ENCODE results near the gene IGFBP5. TPM values are rescaled to one million over a fixed set of nuclear protein-coding genes. Genes with fewer than 3 reads are reported as not detected.

IGFBP5 gene
- total RNA-seq, 1 experiment from 2014 or later, result 157 TPM

- Histone ChIP-seq H3K4me1 (ENCODE audit: insufficient read depth, low read length) (peaks cover 13% of the 10 kb centered on the region; the same call in 1 of the 2 replicates), H3K9me3 (ENCODE audit: low read length) (no peaks in the 10 kb centered on the region), H3K27ac (ENCODE audit: low read length) (no peak overlapping the region), H3K4me2 (ENCODE audit: low read length) (no peak overlapping the region), H3K9me2 (replicated peaks; ENCODE audit: low read length) (no peaks in the 10 kb centered on the region), H3K9ac (ENCODE audit: low read length) (no peak overlapping the region), H3K4me3 (ENCODE audit: low read length) (no peak overlapping the region), H2AFZ (ENCODE audit: low read length) (no peak overlapping the region), H3K36me3 (ENCODE audit: low read depth, low read length) (no peaks in the 10 kb centered on the region), H3K79me2 (ENCODE audit: low read length) (no peaks in the 10 kb centered on the region), H3F3A (ENCODE audit: low read length, unreplicated experiment) (no peaks in the 10 kb centered on the region), H4K20me1 (ENCODE audit: low read length) (no peaks in the 10 kb centered on the region), H3K27me3 (ENCODE audit: low read length) (no peaks in the 10 kb centered on the region)
- DNase-seq (no peak), ATAC-seq (no peak)
- TF ChIP-seq EZH2 (IDR thresholded peaks at IDR 0.05; ENCODE audit: low read length, unreplicated experiment), result no peak
- no peak for TF ChIP-seq EZH2phosphoT487 (IDR thresholded peaks at IDR 0.05; ENCODE audit: borderline replicate concordance, low read length)
- TF ChIP-seq, protein P1, sequence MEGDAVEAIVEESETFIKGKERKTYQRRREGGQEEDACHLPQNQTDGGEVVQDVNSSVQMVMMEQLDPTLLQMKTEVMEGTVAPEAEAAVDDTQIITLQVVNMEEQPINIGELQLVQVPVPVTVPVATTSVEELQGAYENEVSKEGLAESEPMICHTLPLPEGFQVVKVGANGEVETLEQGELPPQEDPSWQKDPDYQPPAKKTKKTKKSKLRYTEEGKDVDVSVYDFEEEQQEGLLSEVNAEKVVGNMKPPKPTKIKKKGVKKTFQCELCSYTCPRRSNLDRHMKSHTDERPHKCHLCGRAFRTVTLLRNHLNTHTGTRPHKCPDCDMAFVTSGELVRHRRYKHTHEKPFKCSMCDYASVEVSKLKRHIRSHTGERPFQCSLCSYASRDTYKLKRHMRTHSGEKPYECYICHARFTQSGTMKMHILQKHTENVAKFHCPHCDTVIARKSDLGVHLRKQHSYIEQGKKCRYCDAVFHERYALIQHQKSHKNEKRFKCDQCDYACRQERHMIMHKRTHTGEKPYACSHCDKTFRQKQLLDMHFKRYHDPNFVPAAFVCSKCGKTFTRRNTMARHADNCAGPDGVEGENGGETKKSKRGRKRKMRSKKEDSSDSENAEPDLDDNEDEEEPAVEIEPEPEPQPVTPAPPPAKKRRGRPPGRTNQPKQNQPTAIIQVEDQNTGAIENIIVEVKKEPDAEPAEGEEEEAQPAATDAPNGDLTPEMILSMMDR (conservative IDR thresholded peaks at IDR 0.05; ENCODE audit: low read depth, low read length), result peak; percentile 63
- POLR2A ChIA-PET (ENCODE audit: unreplicated experiment), result no interaction called here
- no TSS peak for BruUV-seq (replicated peaks)
- CTCF ChIA-PET, result no interaction called here
- intact Hi-C loops (cut with micrococcal nuclease), result no loop called here
Observed at GRCh38 chr2:216687646-216688045, 7.7 kb downstream of the IGFBP5 start.

DNA sequence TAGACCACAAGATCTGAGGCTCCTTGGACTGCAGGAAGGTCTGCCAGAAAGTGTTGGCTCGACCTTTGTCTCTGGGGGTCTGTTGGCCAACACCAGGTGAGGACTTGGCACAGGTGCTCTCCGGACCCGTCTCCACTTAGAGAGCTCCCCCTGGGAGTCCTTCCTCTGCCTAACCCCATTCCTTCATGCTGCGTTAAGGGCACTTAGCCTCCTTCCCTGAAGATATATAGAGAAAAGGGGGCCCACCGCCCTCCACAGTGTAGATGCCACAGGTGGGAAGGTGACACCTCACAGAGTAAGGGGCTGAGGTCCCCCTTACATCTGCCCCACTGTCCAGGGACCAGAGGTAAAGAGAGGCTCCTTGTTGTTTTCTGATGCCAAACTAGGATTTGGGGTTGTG lies 8.2 kb downstream of the IGFBP5 start:
- POLR2A ChIA-PET (ENCODE audit: unreplicated experiment), result no interaction called here
- no peaks in the 10 kb centered on the region for H4K20me1 ChIP-seq (ENCODE audit: low read length)
- no peaks in the 10 kb centered on the region for H3K79me2 ChIP-seq (ENCODE audit: low read length)

GRCh38 chr2:216685327-216685875 lies 9.9 kb downstream of the IGFBP5 start:
- no peak overlapping the region for H3K4me2 ChIP-seq (ENCODE audit: low read length)
- H3F3A ChIP-seq (ENCODE audit: low read length, unreplicated experiment), result no peaks in the 10 kb centered on the region
- H3K9me3 ChIP-seq (ENCODE audit: low read length), result no peaks in the 10 kb centered on the region
- H2AFZ ChIP-seq (ENCODE audit: low read length), result no peak overlapping the region
- H3K27ac ChIP-seq (ENCODE audit: low read length), result no peak overlapping the region
- no peaks in the 10 kb centered on the region for H3K79me2 ChIP-seq (ENCODE audit: low read length)
- intact Hi-C loops (cut with micrococcal nuclease), result no loop called here
- POLR2A ChIA-PET (ENCODE audit: unreplicated experiment), result no interaction called here
- TF ChIP-seq, protein P1 (conservative IDR thresholded peaks at IDR 0.05; ENCODE audit: low read depth, low read length), result no peak
- no peak for TF ChIP-seq EZH2 (IDR thresholded peaks at IDR 0.05; ENCODE audit: low read length, unreplicated experiment)
- TF ChIP-seq EZH2phosphoT487 (IDR thresholded peaks at IDR 0.05; ENCODE audit: borderline replicate concordance, low read length), result no peak
- CTCF ChIA-PET, result no interaction called here
- no peak overlapping the region for H3K4me3 ChIP-seq (ENCODE audit: low read length)
- H4K20me1 ChIP-seq (ENCODE audit: low read length), result no peaks in the 10 kb centered on the region
- ATAC-seq (no peak), DNase-seq (no peak)
- no TSS peak for BruUV-seq (replicated peaks)
- H3K9me2 ChIP-seq (replicated peaks; ENCODE audit: low read length), result no peaks in the 10 kb centered on the region
- H3K4me1 ChIP-seq (ENCODE audit: insufficient read depth, low read length), result peaks cover 5% of the 10 kb centered on the region; the same call in 1 of the 2 replicates
- no peak overlapping the region for H3K9ac ChIP-seq (ENCODE audit: low read length)
- no peaks in the 10 kb centered on the region for H3K27me3 ChIP-seq (ENCODE audit: low read length)
- H3K36me3 ChIP-seq (ENCODE audit: low read depth, low read length), result no peaks in the 10 kb centered on the region

More for the DNA sequence above, 8.2 kb downstream of the IGFBP5 start:
- Histone ChIP-seq H3K27ac (ENCODE audit: low read length) (no peak overlapping the region), H3K36me3 (ENCODE audit: low read depth, low read length) (no peaks in the 10 kb centered on the region), H2AFZ (ENCODE audit: low read length) (no peak overlapping the region), H3K27me3 (ENCODE audit: low read length) (no peaks in the 10 kb centered on the region), H3K4me3 (ENCODE audit: low read length) (no peak overlapping the region), H3K4me2 (ENCODE audit: low read length) (no peak overlapping the region), H3K9me3 (ENCODE audit: low read length) (no peaks in the 10 kb centered on the region), H3K9ac (ENCODE audit: low read length) (no peak overlapping the region), H3F3A (ENCODE audit: low read length, unreplicated experiment) (no peaks in the 10 kb centered on the region), H3K4me1 (ENCODE audit: insufficient read depth, low read length) (peaks cover 12% of the 10 kb centered on the region; the same call in 1 of the 2 replicates), H3K9me2 (replicated peaks; ENCODE audit: low read length) (no peaks in the 10 kb centered on the region)
- intact Hi-C loops (cut with micrococcal nuclease), result no loop called here
- TF ChIP-seq EZH2 (IDR thresholded peaks at IDR 0.05; ENCODE audit: low read length, unreplicated experiment) (no peak), EZH2phosphoT487 (IDR thresholded peaks at IDR 0.05; ENCODE audit: borderline replicate concordance, low read length) (no peak)
- TF ChIP-seq, protein P1 (conservative IDR thresholded peaks at IDR 0.05; ENCODE audit: low read depth, low read length), result no peak
- no peak for ATAC-seq
- BruUV-seq (replicated peaks), result no TSS peak
- CTCF ChIA-PET, result no interaction called here
- no peak for DNase-seq

All from PC-3 (cell line).